Astrocyte (in vitro differentiated cells and primary cell): ENCODE measurements around the gene KRCC1.
"Not testable (repeated sequence)": the region's sequence is repeated elsewhere in the genome, so short reads cannot be mapped to it uniquely, and the experiment has no call there.

Experiments
- EZH2 ChIP-seq: IDR thresholded peaks from 2 replicates; pipeline ENCODE4 v1.6.1; 2012; ENCODE audit warnings: mild to moderate bottlenecking, low read length, inconsistent platforms; ENCODE audit not compliant: insufficient read depth
- TF ChIP-seq, protein P1 (sequence below): IDR thresholded peaks from 2 replicates; pipeline ENCODE4 v1.5.1; 2011; ENCODE audit warnings: low read depth, mild to moderate bottlenecking, inconsistent platforms, low read length, moderate library complexity; ENCODE audit not compliant: insufficient read depth

DNA sequence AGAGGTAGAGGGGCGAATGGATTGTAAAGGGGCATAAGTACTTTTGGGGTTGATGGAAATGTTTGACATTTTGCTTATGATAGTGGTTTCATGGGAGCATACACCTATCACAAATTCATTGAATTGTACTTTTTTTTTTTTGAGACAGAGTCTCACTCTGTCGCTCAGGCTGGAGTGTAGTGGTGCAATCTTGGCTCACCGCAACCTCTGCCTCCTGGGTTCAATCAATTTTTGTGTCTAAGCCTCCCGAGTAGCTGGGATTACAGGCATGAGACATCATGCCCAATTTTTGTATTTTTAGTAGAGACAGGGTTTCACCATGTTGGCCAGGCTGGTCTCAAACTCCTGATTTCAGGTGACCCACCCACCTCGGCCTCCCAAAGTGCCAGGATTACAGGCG lies 10.0 kb downstream of the KRCC1 start:
- TF ChIP-seq, protein P1, sequence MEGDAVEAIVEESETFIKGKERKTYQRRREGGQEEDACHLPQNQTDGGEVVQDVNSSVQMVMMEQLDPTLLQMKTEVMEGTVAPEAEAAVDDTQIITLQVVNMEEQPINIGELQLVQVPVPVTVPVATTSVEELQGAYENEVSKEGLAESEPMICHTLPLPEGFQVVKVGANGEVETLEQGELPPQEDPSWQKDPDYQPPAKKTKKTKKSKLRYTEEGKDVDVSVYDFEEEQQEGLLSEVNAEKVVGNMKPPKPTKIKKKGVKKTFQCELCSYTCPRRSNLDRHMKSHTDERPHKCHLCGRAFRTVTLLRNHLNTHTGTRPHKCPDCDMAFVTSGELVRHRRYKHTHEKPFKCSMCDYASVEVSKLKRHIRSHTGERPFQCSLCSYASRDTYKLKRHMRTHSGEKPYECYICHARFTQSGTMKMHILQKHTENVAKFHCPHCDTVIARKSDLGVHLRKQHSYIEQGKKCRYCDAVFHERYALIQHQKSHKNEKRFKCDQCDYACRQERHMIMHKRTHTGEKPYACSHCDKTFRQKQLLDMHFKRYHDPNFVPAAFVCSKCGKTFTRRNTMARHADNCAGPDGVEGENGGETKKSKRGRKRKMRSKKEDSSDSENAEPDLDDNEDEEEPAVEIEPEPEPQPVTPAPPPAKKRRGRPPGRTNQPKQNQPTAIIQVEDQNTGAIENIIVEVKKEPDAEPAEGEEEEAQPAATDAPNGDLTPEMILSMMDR, result not testable (repeated sequence)
- not testable (repeated sequence) for TF ChIP-seq EZH2
